Mucosa of descending colon (tissue), 3 donors: ENCODE results near the gene PNKD. TPM values are rescaled to one million over a fixed set of nuclear protein-coding genes. Genes with fewer than 3 reads are reported as not detected.
A peak's percentile ranks its signal among the peaks of the same experiment; 100 is the strongest.

Source experiments
- ATAC-seq: fragments of 200-7000 bp; cut with Tn5 transposase; one replicate; pipeline ENCODE4 v1.9.1; 2020; ENCODE audit warnings: mild to moderate bottlenecking, moderate library complexity
- DNase-seq, 3 donors: peaks; one replicate each; pipeline ENCODE4 v3.0.0-alpha.2; 2020
- H3K36me3 ChIP-seq: fragments of 200-600 bp; one replicate; pipeline ENCODE4 v1.8.0; 2021; ENCODE audit warnings: low read depth, mild to moderate bottlenecking
- H3K4me1 ChIP-seq: fragments of 200-600 bp; one replicate; pipeline ENCODE4 v1.8.0; 2021; ENCODE audit warnings: low read depth, mild to moderate bottlenecking
- H3K4me3 ChIP-seq: fragments of 200-600 bp; one replicate; pipeline ENCODE4 v1.8.0; 2021; ENCODE audit warnings: mild to moderate bottlenecking
- H3K9me3 ChIP-seq: fragments of 200-600 bp; one replicate; pipeline ENCODE4 v1.8.0; 2021; ENCODE audit warnings: mild to moderate bottlenecking
- intact Hi-C, 2 donors: fragments of 100-400 bp; cut with DNase I in 1 of 2; cut with micrococcal nuclease in 1 of 2; formaldehyde crosslinking; loops; one replicate each; pipeline versions ENCODE4 v1.11.0 to v1.11.1; 2022; cut with DNase I, micrococcal nuclease
- total RNA-seq, 3 donors: library from RNA; stranded (reverse); fragmentation: NEBNext Ultra II Directional in 2 of 3; extraction: Animal tissue kit (Norgen Biotek cat#: 25700) in 2 of 3; gene quantifications; one replicate each; pipeline versions ENCODE4 v1.2.1 to v1.2.4, GENCODE V29; 2021 to 2023
- TF ChIP-seq, protein P1 (sequence below): fragments of 200-600 bp; IDR thresholded peaks from one replicate; pipeline ENCODE4 v1.8.0; 2022; ENCODE audit warnings: antibody characterized with exemption, mild to moderate bottlenecking
- donor health status: DM: no; HTN: no; CAD: no; lungs with moderate emphysema.
- donor health status: DM: no; HTN: no; CAD: no.
- donor health status: DM: no; HTN: yes; CAD: no.

The PNKD gene
- total RNA-seq, 3 donors from 2014 or later = 77.1 to 101 (median 92.1) TPM

- ATAC-seq (no peak), DNase-seq (no peak)
- Histone ChIP-seq H3K4me1 (peaks cover 12% of the 10 kb centered on the region), H3K9me3 (no peaks in the 10 kb centered on the region), H3K4me3 (no peak overlapping the region), H3K36me3 (no peaks in the 10 kb centered on the region)
- intact Hi-C loops = no loop called here
- TF ChIP-seq, protein P1, sequence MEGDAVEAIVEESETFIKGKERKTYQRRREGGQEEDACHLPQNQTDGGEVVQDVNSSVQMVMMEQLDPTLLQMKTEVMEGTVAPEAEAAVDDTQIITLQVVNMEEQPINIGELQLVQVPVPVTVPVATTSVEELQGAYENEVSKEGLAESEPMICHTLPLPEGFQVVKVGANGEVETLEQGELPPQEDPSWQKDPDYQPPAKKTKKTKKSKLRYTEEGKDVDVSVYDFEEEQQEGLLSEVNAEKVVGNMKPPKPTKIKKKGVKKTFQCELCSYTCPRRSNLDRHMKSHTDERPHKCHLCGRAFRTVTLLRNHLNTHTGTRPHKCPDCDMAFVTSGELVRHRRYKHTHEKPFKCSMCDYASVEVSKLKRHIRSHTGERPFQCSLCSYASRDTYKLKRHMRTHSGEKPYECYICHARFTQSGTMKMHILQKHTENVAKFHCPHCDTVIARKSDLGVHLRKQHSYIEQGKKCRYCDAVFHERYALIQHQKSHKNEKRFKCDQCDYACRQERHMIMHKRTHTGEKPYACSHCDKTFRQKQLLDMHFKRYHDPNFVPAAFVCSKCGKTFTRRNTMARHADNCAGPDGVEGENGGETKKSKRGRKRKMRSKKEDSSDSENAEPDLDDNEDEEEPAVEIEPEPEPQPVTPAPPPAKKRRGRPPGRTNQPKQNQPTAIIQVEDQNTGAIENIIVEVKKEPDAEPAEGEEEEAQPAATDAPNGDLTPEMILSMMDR = no peak
Measured at GRCh38 chr2:218320704-218321336, 50.5 kb downstream of the PNKD start.

GRCh38 chr2:218322768-218323525 is 52.6 kb downstream of the PNKD start:
- TF ChIP-seq, protein P1 = no peak
- intact Hi-C loops = no loop called here
- DNase-seq = peak; percentile 85 to 90 (median 85)
- ATAC-seq = peak; percentile 84
- Histone ChIP-seq H3K4me3 (peak overlapping the region; percentile 46), H3K36me3 (no peaks in the 10 kb centered on the region), H3K9me3 (no peaks in the 10 kb centered on the region), H3K4me1 (peaks cover 12% of the 10 kb centered on the region)

DNA sequence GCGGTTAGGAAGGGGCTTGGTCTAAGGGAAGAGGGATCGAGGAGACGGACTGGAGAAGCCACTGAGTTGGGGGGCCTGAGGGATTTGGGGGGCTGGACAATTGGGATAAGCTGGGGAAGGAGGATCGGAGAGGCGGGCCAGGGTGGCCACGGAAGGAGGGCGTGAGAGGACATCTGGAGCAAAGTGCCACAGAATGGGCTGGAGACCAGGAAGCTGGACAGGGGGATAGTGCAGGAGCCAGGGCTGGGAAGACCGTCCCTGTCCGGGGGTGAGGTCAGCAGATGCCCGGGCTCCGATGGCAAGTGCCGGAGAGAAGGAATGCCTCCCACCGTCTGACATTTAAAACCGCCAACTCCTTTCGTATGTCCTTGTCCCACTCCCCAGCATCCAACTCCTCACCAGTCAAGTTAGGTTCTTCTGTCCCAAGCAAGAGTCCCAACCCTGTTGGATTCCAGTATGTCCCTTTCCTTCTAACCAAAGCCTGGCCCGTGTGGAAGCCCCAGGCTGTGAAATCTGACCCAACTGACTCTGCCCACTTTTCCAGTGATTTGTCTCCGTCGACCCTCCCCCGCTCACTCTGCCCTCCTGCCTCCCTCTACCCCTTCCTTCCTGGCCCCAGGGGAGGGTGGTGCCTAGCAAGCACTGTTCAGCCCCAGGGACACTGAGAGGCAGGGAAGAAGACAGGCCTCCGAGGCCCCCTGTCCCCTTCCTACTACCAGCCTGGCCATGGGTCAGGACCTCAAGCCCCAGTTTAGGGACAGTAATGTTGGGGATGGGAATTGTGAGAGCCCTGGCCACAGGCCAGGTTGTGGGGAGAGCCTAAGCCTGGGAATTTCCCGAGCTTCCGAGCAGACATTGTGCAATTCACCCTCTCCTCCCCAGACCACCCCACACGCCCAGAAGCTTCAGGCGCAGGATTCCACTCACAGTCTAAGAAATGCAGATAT is 53.5 kb downstream of the PNKD start:
- Histone ChIP-seq H3K9me3 (no peaks in the 10 kb centered on the region), H3K36me3 (no peaks in the 10 kb centered on the region), H3K4me1 (peaks cover 12% of the 10 kb centered on the region), H3K4me3 (peak overlapping the region; percentile 46)
- TF ChIP-seq, protein P1 = no peak
- peak; percentile 51 for ATAC-seq
- intact Hi-C loops = no loop called here
- peak in 2 of 3 donors; percentile 45 to 60 for DNase-seq

DNA sequence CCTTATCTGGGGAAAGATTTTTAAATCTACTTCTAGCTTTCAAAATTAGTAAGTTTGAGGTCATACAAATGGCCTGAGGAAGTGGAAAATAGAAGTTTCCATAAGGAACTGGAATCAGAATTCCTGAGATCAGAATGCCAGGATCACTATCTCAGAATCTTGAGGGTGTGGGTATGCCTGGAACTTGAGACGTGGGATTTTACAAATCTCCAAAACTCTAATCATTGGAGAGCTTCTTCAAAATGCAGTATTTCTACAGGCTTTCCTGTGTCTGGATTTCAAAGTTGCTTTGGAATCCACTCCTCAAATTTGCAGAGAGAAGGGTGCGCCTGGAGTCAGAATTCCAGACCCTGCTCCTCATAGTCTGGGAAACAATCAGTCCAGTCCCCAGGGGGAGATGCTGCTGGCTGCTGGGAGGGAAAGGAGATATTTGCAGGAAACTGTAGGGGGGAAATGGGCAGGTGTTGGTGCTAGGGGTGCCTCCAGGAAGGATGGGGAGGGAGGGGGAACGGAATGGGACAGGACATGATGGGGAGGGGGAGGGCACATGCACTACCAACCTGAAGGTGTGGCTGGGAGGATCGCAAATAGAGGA is 55.3 kb downstream of the PNKD start:
- intact Hi-C loops = no loop called here
- Histone ChIP-seq H3K4me3 (no peak overlapping the region), H3K36me3 (no peaks in the 10 kb centered on the region), H3K9me3 (no peaks in the 10 kb centered on the region), H3K4me1 (peaks cover 12% of the 10 kb centered on the region)
- TF ChIP-seq, protein P1 = no peak
- DNase-seq = no peak
- ATAC-seq = no peak

- Histone ChIP-seq H3K4me3 (no peak overlapping the region), H3K9me3 (no peaks in the 10 kb centered on the region), H3K4me1 (peaks cover 12% of the 10 kb centered on the region), H3K36me3 (no peaks in the 10 kb centered on the region)
- TF ChIP-seq, protein P1 = no peak
- intact Hi-C loops = no loop called here
- DNase-seq (no peak), ATAC-seq (no peak)
Measured at GRCh38 chr2:218326315-218326714, 56.0 kb downstream of the PNKD start.
